SKM-1 (cell line): ENCODE measurements around the gene TBX19.

Source experiments
- DNase-seq: peaks from one replicate; lab custom pipeline; 2025; ENCODE audit not compliant: unreplicated experiment; lab: John Stamatoyannopoulos, UW

Gene TBX19

DNA sequence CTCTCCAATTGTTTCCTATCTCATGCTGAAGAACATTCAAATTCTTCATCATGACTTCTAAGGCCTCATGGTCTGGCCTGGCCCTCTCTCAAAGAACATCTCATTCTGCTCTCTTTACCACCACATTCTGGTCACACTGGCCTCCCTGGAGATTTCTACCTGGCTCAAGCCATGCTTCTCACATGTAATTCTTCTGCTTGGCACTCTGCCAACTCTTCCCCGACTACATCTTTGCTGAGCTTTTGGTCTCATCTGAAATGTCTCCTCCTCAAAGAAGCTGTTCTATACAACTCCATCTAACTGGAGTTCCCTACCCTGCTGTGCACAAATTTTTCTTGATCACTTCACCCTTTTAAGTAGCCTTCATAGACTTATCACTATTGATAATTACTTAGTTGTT, 1.4 kb upstream of the TBX19 start:
- no peak for DNase-seq

DNA sequence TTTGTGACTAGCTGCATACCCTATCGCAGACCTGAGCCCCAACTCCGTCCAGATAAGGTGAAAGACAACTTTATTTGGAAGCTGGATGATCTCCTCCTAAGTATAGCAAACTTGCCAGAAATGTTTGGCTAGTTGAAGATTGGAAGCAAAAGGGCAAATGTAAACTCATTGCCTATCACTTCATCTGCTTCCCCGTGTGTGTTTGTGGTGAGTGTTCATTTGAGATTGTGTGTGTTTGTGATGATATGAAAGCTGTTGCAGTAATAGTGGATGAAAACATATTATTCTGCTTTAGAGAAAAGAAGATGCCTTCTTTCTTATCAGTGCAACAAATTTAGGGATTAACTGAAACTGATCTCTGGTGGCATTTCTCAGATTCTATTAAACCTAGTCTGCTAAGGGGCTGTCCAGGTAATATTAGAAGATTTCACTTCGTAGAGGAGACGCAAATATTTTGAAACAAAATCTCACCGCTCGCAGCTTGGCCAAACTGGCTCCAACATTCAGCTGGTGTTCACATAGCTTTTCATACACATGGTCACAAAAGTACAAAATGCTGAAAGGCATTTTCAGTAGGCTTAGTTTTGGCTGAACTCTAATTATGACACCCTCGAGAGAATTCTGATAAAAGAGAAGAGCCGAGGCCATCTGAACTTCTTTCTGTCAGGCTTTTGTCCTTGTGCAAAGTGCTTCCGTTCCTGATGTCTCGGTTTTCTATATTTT, 1.1 kb downstream of the TBX19 start:
- DNase-seq, result no peak

DNA sequence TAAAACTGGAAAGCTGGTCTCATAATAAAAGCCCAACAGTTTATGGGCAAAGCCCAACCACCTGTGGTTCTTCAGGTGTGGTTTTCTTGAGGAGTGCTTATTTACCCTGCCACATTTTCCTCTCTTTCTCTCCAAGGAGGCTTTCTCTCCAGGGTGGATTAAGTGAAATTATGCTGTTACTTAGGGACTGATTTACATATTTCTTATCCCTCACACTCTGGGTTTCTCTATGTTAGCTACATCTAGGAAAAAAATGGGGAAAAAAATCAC, 4.8 kb downstream of the TBX19 start:
- DNase-seq, result no peak

DNA sequence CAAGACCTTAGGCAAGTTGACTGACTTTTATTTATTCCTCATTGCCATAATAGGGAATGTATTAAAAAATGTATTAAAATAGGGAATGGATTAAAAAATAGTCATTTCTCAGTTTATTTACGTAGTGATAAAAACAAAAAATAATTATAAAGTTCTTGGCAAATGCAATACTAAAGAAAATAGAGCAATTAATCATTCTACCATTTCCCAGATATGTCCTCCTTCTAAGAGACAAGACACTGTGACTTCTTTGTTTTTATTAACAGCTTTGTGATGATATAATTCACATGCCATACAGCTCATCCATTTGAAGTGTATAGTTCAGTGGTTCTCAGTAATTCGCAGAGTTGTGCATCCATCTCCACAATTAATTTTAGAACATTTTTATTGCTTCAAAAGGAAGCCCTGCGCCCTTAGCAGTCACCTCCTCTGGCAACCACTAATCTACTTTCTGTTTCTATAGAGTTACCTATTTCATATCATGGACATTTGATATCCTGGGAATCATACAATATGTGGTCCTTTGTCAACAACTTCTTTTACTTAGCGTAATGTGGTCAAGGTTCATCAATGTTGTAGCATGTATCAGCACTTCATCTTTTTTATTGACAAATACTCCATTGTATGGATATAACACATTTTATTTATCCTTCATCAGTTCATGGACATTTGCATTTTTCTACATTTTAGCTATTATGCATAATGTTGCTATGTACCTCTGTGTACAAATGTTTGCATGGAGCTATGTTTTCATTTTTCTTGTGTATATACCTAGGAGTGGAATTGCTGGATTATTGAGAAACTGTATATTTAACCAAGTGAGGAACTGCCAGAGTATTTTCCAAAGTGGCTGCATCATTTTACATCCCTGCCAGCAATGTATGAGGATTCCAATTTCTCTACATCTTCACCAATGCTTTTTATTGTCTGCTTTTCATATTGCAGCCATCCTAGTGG, 5.6 kb downstream of the TBX19 start:
- no peak for DNase-seq

DNA sequence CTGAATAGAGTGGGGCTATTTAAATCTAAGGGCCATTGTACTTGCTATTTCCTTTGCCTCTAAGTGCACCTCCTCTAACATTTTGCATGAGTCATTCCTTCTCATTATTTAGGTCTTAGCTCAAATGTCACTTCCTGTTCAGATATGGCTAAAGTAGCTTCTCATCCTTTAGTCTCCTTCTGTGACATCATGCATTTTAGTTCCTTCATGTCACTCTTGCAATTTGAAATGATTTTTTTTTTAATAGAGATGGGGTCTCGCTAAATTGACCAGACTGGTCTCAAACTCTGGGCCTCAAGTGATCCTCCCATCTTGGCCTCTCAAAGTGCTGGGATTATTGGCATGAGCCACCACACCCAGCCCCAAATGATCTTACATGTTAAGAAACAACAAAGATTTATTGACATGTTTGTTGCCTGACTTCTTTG, 6.6 kb downstream of the TBX19 start:
- no peak for DNase-seq

DNA sequence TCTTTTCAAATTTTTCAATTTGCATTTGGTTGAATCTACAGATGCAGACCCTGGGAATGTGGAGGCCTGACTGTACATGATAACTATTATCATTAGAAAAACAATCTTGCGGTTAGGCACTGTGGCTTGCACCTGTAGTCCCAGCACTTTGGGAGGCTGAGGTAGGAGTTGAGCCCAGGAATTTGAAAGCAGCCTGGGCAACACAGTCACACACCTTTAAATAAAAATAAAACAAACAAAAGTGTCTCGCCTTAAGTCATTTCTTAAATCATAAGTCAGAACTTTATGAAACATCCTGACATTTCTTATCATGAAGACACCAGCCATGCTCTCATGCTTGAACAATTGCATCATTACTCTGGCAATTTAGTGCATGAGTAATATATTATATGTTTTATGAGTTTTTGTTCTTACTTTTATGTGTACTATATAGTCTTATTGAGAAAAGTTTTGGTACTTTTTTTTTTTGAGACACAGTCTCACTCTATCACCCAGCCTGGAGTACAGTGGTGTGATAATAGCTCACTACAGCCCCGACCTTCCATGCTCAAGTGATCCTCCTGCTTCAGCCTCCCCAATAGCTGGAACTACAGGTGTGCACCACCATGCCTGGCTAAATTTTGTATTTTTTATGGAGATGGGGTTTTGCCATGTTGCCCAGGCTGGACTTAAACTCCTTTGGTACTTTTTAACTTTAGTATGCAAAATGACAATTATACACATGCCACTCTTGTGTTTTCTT, 7.8 kb downstream of the TBX19 start:
- DNase-seq, result no peak

DNA sequence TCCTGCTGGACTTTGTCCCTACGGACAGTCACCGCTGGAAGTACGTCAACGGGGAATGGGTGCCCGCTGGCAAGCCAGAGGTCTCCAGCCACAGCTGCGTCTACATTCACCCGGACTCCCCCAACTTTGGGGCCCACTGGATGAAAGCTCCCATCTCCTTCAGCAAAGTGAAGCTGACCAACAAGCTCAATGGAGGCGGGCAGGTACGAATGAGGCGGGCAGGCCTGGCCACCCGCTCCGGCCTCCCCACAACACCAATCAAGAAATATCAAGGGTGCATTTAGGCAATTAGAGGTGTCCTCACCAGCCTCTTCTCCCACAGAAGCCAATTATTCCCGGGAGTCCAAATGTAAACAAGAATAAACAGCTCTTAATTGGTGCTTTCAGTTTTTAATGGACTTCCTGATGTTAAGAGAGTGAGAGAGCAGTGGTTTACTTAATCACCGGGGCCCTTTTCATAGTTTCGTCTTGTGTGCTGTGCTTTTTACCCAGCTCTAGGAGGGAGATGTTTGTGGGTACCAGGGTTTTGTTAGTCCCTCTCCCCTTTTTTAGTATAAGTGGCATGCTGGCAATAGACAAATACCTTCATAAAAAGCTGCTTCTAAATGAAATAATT, 10.7 kb downstream of the TBX19 start:
- no peak for DNase-seq

DNA sequence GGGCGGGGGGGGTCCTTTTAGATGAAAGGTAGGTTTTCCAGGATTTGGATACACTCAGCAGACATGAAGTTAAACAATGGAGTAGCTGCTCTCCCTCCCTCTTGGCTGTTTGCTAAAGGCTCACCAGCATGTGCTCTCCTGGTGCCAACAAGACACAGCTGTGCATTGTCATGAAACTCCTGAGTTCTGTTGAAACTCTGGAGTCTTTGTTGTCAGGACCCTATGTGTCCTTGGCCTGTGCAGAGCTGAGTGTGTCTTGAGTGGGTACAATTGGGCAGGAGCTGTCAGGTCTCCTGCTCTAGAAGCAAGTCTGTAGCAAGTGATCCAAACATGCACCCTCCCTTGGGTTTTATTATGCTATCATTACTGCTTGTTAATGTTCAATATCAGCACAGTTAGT, 12.7 kb downstream of the TBX19 start:
- DNase-seq, result no peak

DNA sequence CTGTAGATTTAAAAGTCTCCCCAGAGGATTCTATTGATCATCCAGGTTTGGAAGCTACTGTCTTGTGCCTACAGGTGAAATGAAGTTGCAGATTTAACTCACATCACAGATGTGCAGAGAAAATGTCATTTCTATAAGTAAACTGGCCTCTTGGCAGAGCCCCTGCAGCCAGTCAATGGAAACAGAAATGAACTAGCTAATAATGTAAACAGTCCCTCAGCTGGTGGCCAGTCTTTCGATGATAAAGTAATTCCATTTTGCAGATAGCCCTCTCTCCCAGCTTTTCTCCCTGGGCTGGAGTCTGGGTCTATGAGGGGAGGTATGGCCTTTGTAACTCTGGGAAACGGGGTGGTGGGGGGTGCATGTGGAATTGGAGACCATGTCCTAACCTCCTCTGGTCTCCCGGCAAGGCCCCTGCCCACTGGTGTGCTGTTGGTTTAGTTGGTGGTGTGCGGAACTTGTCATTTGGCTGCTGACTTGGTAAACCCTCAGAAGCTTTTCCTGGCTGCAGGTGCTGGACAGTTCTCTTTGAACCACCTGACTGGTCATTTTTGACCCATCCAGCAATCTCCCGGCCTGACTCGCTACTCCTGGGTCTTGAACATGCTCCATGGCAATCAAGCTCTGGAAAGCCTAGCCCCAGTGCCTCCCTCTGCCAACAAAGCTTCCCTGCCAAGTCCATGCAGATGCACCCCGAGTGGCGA, 14.9 kb downstream of the TBX19 start:
- no peak for DNase-seq

DNA sequence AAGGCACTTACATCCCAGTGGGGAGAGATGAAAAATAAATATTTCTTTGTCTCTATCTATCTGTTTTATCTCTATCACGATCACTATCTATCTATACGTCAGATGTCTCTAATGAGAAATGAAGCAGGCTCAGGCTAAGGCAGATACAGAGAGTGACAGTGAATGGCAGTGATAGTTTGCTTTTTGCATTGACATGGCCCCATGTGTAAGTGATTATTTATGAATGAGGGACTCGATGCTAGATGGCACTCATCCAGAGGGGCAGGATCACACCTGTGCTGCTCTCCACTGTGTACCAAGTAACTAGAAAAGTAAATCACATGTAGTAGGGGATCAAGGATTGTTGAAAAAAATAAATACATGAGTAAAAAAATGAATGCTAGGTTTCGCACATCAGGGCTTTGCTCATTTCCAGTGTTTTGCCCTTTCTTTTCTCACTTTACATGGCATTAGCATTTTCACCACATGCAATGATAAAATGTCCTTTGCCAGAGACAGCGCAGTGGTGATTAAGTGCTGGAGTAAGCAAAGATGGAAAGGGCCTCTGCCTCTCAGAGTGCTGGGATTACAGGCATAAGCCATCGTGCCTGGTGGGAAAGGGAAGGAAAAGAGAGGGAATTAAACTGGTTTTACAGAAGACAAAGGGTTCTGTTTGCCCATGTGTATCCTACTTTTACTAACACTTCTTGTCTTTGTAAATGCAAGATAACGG, 16.5 kb downstream of the TBX19 start:
- DNase-seq, result no peak

DNA sequence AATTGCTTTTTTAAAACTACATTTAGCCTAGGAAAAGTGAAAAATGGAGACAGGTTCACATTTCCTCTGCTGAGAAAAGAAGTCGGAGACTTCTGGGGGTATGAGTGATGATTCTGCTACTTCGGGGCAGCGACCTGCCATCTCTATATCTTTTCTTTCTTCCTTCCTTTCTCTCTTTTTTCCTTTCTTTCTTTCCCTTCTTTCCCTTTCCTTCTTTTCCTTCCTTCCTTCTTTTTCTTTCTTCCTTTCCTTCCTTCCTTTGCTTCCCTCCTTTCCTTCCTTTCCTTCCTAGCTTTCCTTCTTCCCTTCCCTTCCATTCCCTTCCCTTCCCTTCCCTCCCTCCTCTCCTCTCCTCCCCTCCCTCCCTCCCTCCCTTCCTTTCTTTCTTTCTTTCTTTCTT, 17.8 kb downstream of the TBX19 start:
- DNase-seq, result no peak

DNA sequence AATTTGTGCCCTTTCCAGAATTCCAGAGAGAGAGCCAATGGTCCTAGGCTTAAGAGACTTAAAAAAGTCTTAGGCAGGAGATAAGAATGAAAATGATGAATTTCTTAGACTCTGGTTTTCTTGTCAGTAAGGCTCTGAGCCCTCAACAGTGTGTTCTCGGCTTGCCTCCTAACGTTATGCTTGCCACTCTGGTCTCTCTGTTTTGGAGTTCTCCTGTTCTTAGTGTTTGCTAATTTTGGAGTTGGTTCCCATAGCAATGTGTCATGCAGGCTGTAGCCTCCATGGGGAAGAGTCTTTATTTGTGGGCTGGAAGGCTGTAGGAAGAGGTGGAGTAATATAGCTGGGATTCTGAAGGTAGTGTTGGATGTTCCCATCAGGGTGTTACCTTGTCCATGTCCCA, 19.9 kb downstream of the TBX19 start:
- no peak for DNase-seq

DNA sequence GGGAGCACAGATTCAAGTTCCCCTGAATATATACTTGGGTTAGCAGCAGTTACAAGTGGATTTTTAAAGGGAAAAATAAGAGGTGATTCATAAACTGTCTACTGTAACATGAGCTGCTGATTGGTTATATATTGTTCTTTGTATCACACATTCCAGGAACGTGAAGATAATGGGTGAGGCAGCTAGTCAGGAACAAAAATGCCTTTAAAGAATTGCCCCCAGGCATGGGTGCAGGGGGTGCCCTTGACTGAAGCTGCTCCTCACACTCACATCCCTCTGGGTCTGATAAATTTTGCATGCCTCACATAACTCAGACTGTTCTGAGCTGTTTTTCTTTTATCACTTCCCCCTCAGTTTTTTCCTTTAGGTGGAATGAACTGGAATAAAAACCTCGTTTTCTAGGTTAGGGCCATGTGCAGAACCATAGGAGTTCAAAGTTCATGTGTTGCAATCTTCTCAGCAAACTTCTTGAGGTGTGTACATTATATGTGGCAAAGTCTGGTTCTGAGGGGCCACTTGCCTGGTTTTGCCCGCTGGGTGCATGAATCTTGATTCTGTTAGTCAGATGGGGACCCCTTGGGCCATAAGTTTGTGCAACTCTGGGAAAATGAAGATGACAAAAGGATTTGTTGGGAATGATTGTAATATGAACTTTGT, 21.1 kb downstream of the TBX19 start:
- no peak for DNase-seq

DNA sequence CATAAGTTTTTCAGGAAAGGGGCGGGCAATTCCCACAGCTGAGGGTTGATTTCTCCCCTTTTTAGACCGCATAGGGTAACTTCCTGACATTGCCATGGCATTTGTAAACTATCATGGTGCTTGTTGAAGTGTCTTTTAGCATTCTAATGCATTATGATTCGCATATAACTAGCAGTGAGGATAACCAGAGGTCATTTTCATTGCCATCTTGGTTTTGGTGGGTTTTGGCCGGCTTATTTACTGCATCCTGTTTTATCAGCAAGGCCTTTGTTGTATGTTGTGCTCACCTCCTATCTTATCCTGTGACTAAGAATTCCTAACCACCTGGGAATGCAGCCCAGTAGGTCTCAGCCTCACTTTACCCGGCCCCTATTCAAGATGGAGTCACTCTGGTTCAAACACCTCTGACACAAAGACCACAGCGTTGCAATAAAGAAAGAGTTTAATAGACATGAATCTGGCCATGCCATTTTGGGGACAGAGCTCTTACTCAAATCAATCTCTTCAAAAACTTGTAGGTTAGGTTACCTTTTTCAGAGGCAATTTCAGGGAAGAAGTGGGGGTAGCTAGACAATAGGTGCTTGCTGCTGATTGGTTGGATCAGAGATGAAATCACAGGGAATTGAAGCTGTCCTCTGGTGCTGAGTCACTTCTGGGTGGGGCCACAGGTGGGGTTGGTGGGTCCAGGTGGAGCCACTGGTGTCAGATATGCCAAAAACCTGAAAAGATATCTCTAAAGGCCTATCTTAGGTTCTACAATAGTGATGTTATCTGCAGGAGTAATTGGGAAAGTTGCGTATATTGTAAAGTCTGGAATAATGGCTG, 23.3 kb downstream of the TBX19 start:
- DNase-seq, result no peak

DNA sequence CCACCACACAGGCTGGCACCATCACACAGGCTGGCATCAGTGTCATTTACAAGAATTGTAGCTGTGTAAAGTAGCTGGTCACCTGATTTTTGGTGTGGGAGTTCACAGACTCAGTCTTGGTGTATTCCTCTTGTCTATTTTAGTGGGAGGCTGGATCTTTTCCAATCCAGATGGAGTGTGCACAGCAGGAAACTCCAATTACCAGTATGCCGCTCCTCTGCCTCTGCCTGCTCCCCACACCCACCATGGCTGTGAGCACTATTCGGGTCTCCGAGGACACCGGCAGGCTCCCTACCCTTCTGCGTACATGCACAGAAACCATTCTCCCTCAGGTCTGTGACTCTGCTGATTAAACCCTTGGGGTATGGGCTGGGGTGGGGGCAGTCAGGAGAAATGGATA, 24.2 kb downstream of the TBX19 start:
- DNase-seq, result no peak

DNA sequence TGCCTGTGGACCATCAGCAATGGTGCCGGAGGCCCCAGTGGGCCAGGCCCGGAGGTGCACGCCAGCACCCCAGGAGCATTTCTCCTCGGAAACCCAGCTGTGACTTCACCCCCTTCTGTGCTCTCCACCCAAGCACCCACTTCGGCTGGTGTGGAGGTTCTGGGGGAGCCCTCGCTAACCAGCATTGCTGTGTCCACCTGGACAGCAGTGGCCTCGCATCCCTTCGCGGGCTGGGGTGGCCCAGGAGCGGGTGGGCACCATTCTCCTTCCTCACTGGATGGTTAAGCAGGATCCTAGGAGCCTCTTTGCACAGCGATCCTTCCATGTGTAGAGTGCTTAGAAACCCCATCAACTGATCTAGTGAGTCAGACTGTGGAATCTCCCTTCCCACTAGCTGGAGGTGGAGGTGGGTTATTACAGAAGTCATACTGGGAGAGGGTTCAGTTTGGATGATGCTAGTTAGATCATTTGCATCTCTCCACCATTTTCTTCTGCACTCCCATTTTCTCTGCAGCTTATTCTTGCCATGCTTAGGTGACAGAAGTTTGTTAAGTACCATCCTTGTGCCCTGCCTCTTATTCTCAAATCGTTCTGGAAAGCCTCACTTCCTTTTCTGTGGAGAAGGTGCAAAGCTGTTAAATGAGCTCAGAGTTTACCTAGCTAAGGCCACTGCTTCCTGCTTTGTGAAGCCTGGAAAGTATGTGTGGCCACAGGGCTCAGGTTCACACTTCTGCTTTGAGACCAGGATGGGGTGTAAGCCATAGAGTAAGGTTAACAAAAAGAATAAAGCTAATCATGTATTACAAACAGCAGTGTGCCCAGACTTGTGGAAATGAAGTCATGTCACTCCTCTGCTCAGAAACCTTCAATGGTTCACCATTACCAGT, 32.3 kb downstream of the TBX19 start:
- DNase-seq, result no peak

DNA sequence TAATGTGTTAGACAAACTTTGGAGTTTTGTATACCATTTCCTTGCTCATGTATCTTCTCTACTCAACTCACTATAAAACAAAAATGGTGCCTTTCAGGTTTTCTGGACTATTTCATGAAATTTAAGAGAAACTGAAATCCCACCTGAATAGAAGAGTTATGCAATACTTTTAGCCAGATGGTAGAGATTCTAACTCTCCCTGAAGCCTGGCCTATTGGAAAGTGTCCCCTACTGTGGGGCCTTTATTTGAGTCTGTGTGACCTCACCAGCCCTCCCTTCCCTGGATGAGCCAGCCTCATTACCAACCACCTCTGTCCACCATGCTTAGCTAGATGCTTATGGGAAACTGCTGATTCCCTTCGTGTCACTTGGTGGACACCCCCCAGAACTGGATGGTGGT, 35.5 kb downstream of the TBX19 start:
- DNase-seq, result no peak

DNA sequence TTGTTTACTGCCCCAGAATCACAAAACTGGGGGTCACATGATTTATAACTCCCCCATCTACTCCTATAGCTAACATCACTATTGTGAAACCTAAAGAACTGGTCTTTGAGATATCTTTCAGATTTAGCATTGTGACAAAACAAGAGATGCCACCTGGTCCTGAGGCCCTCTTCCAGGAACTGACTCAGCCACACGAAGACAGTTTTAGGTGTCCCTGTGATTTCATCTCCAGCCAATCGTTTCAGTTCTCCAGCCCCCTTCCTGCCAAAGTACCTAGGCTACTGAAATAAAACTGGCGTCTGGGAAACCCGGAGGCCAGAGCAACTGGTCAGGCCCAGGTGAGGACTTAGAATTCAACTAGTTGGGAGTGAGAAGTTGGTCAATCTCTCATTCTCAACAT, 36.6 kb downstream of the TBX19 start:
- no peak for DNase-seq
